Suprapubic skin (tissue), 4 donors: Measurements from ENCODE around the gene CACNA1D. TPM values are rescaled to one million over a fixed set of nuclear protein-coding genes. Genes with fewer than 3 reads are reported as not detected.
"Not testable (repeated sequence)": the region's sequence is repeated elsewhere in the genome, so short reads cannot be mapped to it uniquely, and the experiment has no call there.

Source experiments
- DNase-seq, 2 donors: peaks; one replicate each; pipeline ENCODE4 v3.0.0-alpha.2; 2019; ENCODE audit warnings: low spot score in 2 of 2
- H3K27ac ChIP-seq: fragments of 200-600 bp; sonication (generic); one replicate; pipeline ENCODE4 v1.5.1; 2019
- H3K27me3 ChIP-seq: fragments of 200-600 bp; sonication (generic); one replicate; pipeline ENCODE4 v1.5.1; 2019
- H3K36me3 ChIP-seq: fragments of 200-600 bp; sonication (generic); one replicate; pipeline ENCODE4 v1.5.1; 2019
- H3K4me1 ChIP-seq: fragments of 200-600 bp; sonication (generic); one replicate; pipeline ENCODE4 v1.5.1; 2019
- H3K4me3 ChIP-seq: fragments of 200-600 bp; sonication (generic); one replicate; pipeline ENCODE4 v1.5.1; 2019; ENCODE audit warnings: mild to moderate bottlenecking
- H3K9me3 ChIP-seq: fragments of 200-600 bp; sonication (generic); one replicate; pipeline ENCODE4 v1.5.1; 2019
- EP300 ChIP-seq: sonication (generic); formaldehyde crosslinking; IDR thresholded peaks from one replicate; pipeline ENCODE4 v1.6.1; 2017; ENCODE audit warnings: antibody characterized with exemption
- POLR2A ChIP-seq, 2 donors: fragments of 450-650 bp; IDR thresholded peaks; one replicate each; pipeline ENCODE4 v1.6.1; 2017; ENCODE audit warnings: antibody characterized with exemption in 2 of 2, mild to moderate bottlenecking in 2 of 2, moderate library complexity in 2 of 2
- POLR2AphosphoS5 ChIP-seq, 3 donors: sonication (generic); formaldehyde crosslinking; IDR thresholded peaks; one replicate each; pipeline ENCODE4 v1.6.1; 2017; ENCODE audit warnings: antibody characterized with exemption in 3 of 3
- WGBS: methylation state at CpG from one replicate; pipeline ENCODE4 v1.1.5; 2018; 5-methylcytosine and 5-hydroxymethylcytosine counted together
- total RNA-seq, 4 donors: library from RNA; depleted of rRNA; stranded (reverse); fragments of >200 nt; gene quantifications; one replicate each; pipeline ENCODE4 v1.1.0, GENCODE V29; 2016
- TF ChIP-seq, protein P1 (sequence below), 2 donors: fragments of 200-600 bp in 1 of 2; fragments of 450-650 bp in 1 of 2; sonication (generic) in 1 of 2; IDR thresholded peaks; one replicate each; pipeline ENCODE4 v1.5.1; 2016 to 2019; ENCODE audit warnings: antibody characterized with exemption in 2 of 2, mild to moderate bottlenecking in 1 of 2, moderate library complexity in 1 of 2

CACNA1D gene
- 10 to 100 TPM in 1 of 4 donors, 1 to 10 TPM in 3; 1.9 to 28.2 (median 6.3) TPM for total RNA-seq

DNA sequence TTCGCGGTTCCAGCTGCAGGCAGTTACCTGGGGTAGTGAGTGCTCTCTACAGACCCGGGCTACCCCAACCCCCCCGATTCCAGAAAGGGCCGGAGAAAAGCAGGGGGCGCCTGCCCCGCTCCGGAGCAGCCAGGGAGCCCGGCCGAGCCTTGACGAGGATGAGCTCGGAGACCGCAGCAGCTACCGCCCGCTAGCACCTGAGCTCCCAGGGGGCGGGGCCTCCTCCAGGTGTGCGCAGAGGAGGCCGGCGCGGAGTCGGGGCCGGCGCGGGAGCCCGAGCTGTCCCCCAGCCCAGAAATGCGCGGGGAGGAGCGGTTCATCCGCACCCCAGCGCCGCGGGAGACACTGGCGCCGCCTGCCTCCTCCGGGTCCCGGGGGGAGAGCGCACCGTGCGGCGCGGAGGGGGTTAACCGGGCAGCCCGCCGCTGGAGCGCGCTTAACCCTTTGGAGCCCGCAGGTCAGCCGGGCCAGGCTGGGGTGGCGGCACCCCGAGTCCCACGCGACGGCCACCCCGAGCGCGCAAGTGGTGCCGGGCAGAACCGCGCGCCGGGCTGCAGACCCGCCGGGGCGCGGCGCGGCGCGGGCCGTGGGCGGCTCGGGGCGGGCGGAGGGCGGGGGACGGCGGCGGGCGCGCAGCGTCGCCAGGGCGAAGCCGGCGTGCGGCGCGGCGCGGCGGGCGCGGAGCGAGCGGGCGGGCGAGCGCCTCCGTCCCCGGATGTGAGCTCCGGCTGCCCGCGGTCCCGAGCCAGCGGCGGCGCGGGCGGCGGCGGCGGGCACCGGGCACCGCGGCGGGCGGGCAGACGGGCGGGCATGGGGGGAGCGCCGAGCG lies at the start of gene CACNA1D:
TSS of gene CACNA1D (plus strand) at position 649 of the 829 bp plus-strand sequence. CDS start 556 bp downstream, outside the sequence.
- no peaks in the 10 kb centered on the region for H3K36me3 ChIP-seq

DNA sequence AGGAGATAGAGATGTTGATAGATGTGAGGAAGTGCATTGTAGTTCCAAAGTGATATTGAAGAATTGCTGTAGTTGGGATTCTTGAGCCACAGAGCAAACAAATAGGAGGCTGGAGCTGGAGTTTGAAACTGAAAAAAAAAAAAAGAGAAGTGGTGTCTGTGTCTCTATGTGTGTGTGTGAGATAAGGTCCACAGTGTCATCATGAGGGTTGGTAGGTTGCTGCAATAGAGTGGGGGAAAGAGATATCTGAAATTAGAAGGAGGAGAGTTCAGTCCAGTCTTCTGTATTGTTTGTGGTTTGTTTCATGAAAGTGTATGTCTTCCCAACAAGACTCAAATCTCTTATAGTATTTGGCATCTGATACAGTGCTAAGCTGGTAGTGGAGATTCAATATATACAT lies 37.3 kb upstream of the CACNA1D start:
- H3K4me3 ChIP-seq, result no peak overlapping the region
- H3K4me1 ChIP-seq, result no peaks in the 10 kb centered on the region
- no peak for TF ChIP-seq POLR2A (IDR thresholded peaks at IDR 0.05)
- no peak for TF ChIP-seq EP300
- TF ChIP-seq, protein P1, sequence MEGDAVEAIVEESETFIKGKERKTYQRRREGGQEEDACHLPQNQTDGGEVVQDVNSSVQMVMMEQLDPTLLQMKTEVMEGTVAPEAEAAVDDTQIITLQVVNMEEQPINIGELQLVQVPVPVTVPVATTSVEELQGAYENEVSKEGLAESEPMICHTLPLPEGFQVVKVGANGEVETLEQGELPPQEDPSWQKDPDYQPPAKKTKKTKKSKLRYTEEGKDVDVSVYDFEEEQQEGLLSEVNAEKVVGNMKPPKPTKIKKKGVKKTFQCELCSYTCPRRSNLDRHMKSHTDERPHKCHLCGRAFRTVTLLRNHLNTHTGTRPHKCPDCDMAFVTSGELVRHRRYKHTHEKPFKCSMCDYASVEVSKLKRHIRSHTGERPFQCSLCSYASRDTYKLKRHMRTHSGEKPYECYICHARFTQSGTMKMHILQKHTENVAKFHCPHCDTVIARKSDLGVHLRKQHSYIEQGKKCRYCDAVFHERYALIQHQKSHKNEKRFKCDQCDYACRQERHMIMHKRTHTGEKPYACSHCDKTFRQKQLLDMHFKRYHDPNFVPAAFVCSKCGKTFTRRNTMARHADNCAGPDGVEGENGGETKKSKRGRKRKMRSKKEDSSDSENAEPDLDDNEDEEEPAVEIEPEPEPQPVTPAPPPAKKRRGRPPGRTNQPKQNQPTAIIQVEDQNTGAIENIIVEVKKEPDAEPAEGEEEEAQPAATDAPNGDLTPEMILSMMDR (IDR thresholded peaks at IDR 0.05), result no peak
- no peak for TF ChIP-seq POLR2AphosphoS5 (IDR thresholded peaks at IDR 0.05)
- peaks cover 7% of the 10 kb centered on the region for H3K27me3 ChIP-seq
- DNase-seq, result no peak
- H3K36me3 ChIP-seq, result no peaks in the 10 kb centered on the region
- H3K9me3 ChIP-seq, result no peaks in the 10 kb centered on the region
- no peak overlapping the region for H3K27ac ChIP-seq

More for the DNA sequence above, at the start of gene CACNA1D:
- H3K9me3 ChIP-seq, result no peaks in the 10 kb centered on the region
- WGBS, result under 1% methylated on average over 25 of the region's 122 CpGs
- TF ChIP-seq EP300 (no peak), POLR2AphosphoS5 (IDR thresholded peaks at IDR 0.05) (no peak)
- TF ChIP-seq, protein P1 (IDR thresholded peaks at IDR 0.05), result no peak
- peaks cover 26% of the 10 kb centered on the region for H3K27me3 ChIP-seq
- peaks cover 25% of the 10 kb centered on the region for H3K4me1 ChIP-seq
- peak within 1 kb of the TSS; percentile 78 for H3K4me3 ChIP-seq
- DNase-seq, result no peak
- no peak within 1 kb of the TSS for H3K27ac ChIP-seq

- H3K4me3 ChIP-seq, result no peak overlapping the region
- TF ChIP-seq EP300, result no peak
- TF ChIP-seq, protein P1 (IDR thresholded peaks at IDR 0.05), result no peak
- no peak for TF ChIP-seq POLR2AphosphoS5 (IDR thresholded peaks at IDR 0.05)
- no peak for TF ChIP-seq POLR2A (IDR thresholded peaks at IDR 0.05)
- DNase-seq, result no peak
- no peak overlapping the region for H3K27ac ChIP-seq
- no peaks in the 10 kb centered on the region for H3K27me3 ChIP-seq
- H3K36me3 ChIP-seq, result no peaks in the 10 kb centered on the region
- H3K4me1 ChIP-seq, result no peaks in the 10 kb centered on the region
- peaks cover 8% of the 10 kb centered on the region for H3K9me3 ChIP-seq
- 82% methylated on average over 1 of the region's 1 CpG for WGBS
Observed at GRCh38 chr3:53460326-53460725, 34.1 kb upstream of the CACNA1D start.

- Histone ChIP-seq H3K36me3 (no peaks in the 10 kb centered on the region), H3K4me1 (no peaks in the 10 kb centered on the region), H3K27ac (no peak overlapping the region), H3K4me3 (no peak overlapping the region), H3K27me3 (no peaks in the 10 kb centered on the region), H3K9me3 (peaks cover 8% of the 10 kb centered on the region)
- DNase-seq, result no peak
- WGBS, result 93% methylated on average over 3 of the region's 3 CpGs
- TF ChIP-seq, protein P1 (IDR thresholded peaks at IDR 0.05), result no peak
- TF ChIP-seq POLR2A (IDR thresholded peaks at IDR 0.05) (no peak), EP300 (no peak), POLR2AphosphoS5 (IDR thresholded peaks at IDR 0.05) (no peak)
Observed at GRCh38 chr3:53464424-53464823, 30.0 kb upstream of the CACNA1D start.

DNA sequence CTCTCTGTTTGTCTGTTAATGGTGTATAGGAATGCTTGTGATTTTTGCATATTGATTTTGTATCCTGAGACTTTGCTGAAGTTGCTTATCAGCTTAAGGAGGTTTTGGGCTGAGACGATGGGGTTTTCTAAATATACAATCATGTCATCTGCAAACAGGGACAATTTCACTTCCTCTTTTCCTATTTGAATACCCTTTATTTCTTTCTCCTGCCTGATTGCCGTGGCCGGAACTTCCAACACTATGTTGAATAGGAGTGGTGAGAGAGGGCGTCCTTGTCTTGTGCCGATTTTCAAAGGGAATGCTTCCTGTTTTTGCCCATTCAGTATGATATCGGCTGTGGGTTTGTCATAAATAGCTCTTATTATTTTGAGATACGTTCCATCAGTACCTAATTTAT lies 24.7 kb upstream of the CACNA1D start:
- 81% methylated on average over 7 of the region's 7 CpGs for WGBS
- not testable (repeated sequence) for DNase-seq, H3K9me3 ChIP-seq

More for the DNA sequence above, 24.7 kb upstream of the CACNA1D start:
- H3K27ac ChIP-seq, H3K4me1 ChIP-seq, H3K4me3 ChIP-seq, H3K27me3 ChIP-seq, H3K36me3 ChIP-seq: not testable (repeated sequence)
